HG03095 (cell line): ENCODE results near the gene FOXO1.

Source experiments
- ATAC-seq: cut with Tn5 transposase; IDR thresholded peaks from one replicate; pipeline ENCODE4 v1.9.1; 2021; ENCODE audit warnings: moderate library complexity; ENCODE audit not compliant: unreplicated experiment

Gene FOXO1

DNA sequence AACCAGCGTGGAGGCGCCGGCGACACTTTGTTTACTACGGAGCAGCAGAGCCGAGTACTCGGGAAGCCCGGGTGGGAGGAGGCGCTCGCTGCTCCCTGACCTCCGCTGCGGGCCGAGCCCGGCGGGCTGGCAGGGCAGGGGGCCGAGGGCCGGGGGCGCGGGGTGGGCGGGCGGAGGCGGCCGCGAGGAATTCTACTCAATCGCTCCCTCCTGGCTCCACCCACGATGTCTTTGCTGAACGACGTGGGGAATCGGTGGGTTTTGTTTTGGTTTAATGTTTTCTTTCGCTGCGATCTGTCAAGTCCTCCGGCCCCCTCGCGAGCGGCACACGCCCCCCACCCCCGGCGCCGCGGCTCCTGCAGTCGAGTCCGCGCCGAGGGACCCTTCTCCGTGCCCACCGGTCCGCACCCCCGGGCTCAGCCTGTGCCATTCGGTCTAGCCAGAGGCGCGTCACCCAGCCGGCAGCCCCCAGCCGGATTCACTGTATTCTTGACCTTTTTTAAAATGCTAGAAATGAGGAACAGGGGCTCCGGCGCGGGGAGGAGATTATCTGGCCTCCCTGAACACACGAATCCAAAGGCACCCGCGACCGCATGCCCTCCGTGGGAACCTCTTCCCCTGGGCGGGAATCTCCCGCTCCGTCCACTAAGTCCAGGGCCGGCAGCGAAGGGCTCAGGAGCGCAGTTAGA, 636 bp upstream of the FOXO1 start:
- ATAC-seq: no peak

DNA sequence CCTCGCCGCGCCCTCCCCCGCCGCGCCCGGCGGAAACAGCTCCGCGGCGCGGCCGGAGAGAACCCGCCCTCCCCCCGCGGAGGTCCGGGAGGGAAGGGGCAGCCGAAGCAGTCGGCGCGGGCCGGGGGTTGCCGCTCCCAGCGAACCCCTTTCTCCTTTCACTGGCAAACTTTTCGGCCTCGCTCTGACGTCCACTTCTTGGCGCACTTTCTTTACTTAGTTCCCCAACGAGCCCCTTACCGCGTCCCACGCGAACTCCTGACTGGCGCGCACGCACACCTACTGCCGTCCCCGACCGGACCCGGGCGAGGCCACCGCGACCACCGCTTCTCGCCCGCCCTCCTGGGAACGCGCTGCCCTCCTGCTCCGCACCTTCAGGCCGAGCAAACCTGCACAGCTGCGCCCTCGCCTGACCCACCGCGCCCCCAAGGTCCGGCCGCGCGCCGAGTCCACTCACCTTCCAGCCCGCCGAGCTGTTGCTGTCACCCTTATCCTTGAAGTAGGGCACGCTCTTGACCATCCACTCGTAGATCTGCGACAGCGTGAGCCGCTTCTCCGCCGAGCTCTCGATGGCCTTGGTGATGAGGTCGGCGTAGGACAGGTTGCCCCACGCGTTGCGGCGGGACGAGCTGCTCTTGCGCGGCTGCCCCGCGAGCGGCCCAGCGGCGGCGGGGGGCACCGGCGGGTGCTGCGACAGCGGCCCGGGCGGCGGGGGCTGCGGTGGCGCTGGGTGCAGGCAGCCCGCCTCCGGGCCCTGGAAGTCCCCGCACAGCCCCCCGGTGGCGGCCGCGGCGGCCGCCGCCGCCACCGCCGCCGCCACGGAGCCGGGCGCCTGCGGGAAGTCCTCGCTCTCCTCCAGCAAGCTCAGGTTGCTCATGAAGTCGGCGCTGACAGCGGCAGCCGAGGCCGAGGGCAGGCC, 1.1 kb downstream of the FOXO1 start:
- peak; percentile 7 for ATAC-seq

DNA sequence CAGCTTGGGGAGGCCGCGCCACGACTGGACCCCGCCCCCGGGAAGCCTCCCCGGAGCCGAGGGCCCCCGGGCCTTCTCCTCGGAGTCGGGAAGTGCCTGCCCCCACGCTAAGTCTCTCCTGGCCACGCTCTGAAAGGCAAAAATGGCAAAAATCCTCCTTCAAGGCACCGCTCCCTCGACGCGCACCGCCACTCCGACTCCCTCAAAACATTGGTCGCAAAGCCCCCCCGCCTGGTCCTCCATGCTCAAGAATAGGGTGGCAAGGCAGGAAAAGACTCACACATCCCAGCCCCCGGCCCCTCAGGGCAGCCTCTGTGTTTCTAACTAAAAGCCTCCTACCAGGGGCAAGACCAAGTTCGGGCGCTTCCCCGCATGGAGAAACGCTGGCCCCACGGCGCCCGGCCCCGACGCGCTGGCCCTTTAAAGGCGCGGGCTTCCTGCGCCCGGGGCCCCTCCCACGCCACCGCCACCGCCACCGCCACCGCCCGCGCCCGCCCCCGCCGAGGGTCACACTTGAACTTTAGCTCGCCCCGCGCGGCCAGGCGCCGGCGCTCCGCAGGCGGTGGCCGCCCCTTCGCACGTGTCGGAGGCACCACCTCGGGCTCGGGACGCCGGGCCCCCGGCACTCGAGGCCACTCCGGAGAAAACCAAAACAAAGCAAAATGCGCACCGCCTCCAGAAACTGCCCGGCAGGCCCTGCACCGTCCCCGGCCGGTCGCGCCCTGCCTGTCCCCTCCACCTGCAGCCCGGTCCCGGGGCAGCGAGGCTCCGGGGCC, 1.9 kb downstream of the FOXO1 start:
- peak; percentile 22 for ATAC-seq

DNA sequence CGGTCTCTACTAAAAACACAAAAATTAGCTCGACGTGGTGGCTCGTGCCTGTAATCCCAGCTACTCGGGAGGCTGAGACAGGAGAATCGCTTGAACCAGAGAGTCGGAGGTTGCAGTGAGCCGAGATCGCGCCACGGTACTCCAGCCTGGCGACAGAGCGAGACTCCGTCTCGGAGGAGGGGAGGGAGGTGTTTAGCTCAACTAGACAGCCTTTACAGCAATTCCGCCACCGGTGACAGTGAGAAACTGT, 2.4 kb downstream of the FOXO1 start:
- ATAC-seq: peak; percentile 18

DNA sequence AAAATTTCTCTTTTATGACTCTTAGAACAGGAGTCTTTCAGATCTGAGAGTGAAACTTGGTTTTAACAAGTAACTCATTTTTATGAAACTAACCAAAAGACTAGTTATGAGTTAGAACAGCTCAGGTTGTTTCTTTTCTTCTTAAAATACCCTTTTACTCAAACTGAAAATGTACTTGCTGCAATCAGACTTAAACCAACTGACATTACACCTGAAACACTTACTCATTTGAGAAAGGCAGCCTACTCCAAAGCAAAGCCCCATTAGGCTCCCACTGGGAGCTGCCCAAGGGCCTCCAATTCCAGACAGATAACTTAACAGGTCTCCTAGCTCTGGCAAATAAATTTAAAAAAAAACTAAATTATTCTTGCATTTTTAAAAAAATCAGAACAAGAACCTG, 3.6 kb downstream of the FOXO1 start:
- no peak for ATAC-seq

DNA sequence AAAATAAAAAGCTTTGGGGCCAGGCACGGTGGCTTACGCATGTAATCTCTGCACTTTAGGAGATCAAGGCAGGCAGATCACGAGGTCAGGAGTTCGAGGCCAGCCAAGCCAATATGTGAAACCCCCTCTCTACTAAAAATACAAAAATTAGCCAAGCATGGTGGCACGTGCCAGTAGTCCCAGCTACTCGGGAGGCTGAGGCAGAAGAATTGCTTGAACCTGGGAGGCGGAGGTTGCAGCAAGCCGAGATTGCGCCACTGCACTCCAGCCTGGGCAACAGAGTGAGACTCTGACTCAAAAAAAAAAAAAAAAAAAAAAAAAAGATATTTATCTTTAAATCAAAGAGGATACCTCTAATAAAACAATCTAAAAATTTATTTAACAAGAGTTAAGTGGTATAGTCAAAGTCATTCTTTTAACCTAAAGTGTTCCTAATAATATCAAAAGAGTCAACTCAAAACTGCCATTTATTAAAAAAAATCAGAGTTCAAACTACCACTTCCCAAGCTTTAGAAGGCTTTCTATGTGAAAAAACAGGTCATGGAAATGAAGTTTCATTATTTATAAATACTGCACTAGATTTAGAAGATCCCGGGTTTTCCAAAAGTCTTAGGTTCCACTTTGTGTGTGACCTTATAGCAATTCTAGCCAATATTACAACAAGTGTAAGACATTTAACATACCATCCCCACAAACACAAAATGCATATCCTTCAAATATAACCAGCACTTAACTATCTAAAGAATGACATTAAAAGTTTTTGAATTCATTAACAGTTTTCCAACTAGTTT, 4.4 kb downstream of the FOXO1 start:
- no peak for ATAC-seq

DNA sequence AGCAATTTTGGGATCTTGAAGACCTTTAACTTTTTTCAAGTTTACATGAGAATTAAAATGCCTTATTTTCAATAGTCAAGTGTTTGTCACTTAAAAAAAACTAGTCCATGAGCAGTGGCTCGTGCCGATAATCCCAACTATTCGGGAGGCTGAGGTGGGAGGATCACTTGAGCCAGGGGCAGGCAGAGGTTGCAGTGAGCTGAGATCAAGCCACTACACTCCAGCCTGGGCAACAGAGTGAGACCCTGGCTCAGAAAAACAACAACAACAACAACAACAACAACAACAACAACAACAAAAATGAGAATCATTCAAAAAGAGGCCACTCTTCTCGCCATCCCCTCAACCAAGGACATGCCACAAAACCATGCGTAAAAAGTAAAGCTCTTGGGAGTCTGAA, 5.7 kb downstream of the FOXO1 start:
- no peak for ATAC-seq

DNA sequence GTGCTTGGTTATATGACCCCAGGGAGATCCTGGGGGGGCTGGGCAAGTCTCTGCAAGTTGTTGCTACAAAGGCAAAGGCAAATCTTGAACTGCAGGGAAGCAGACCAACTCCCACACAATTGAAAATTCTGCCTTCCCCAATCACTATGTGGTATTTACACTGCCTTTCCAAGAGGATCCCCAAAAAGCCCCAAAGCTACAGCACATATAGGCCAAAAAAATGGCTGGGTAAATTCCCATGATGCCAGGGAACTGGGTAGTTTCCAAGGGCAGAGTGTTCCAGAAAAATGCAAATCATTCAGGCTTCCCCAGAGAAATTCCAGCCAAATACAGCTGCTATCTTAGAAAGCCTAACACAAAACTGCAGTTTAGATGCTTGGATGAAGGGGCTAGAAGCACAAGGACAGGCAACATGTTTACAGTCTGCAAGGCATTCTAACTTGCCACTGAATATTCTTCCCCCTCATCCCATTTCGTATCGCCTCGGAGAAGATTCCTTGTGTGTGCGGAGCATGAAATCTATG, 6.2 kb downstream of the FOXO1 start:
- no peak for ATAC-seq

DNA sequence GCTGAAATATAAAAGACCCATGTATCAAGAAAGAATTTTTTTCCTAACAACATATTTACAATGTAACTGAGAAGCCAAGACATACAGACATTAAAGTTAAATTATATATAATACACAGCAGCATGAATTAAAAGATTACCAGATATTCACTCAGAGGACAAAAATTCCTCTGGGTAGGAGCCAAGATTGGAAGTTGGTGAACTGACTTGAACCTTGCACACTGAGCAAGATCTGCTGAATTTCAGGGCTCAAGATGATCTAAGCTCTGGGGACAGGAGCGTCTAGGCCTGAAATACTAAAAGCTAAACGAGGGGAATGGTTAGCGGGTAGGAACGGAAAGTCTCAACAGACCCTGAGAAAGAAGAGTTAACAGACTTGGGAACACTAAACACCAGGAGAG, 8.5 kb downstream of the FOXO1 start:
- ATAC-seq: no peak

DNA sequence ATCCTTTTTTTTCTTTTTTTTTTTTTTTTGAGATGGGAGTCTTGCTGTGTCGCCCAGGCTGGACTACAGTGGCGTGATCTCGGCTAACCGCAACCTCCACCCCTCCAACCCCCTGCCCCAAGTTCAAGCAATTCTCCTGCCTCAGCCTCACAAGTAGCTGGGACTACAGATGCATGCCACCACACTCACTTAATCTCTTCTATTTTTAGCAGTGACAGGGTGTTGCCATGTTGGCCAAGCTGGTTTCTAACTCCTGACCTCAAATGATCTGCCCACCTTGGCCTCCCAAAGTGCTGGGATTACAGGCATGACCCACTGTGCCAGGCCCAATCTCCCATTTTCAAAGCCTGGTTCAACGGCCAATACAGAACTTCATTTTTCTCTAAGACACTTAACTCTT, 9.1 kb downstream of the FOXO1 start:
- no peak for ATAC-seq

DNA sequence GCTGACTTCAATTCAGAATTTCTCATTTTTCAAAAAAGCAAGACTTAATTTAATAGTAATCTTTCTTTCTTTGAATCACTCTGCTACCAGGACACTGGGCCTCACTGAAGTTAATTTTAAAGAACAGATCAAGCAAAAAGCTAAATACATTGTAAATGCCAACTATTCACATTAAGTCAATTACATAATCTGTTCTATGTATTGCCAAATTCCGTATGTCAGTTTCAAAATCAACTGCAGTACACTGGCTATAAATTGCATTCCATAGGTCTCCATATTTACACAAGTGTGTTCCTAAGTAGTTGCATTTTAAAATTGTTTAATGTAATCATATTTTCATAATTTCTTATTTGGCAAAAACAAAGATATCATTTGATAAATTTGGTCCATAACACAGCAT, 10.1 kb downstream of the FOXO1 start:
- no peak for ATAC-seq

DNA sequence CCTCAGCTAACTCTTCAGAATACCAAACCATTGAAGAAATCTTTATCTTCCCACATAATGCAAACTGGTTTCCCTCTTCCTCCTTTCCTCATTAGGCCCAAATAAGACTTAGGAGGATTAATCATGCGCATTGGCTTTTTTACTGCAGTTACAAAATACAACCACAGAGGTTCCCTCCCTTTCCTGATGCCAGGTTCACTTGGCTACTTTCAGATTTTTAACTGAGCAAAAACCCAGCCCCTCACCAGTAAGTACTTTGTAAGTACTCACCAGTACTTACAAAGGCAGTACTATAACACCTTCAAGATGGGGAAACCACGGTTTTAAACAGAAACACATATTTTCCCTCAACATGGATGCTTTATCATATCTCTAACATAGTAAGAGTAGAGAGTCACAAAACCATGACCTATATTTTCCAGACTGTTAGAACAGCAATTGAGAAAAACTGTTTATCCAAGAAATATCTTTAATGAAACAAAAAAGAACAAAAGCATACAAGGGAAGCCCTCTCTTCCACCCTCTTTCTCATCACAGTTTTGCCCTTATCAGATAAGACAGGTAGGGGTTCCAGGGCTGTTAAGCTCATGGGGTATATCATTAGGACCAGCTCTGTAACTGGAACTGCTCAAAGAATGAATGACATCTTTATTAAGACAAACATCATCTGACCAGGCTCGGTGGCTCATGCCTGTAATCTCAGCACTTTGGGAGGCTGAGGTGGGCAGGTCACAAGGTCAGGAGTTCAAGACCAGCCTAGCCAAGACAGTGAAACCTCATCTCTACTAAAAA, 12.7 kb downstream of the FOXO1 start:
- ATAC-seq: no peak

DNA sequence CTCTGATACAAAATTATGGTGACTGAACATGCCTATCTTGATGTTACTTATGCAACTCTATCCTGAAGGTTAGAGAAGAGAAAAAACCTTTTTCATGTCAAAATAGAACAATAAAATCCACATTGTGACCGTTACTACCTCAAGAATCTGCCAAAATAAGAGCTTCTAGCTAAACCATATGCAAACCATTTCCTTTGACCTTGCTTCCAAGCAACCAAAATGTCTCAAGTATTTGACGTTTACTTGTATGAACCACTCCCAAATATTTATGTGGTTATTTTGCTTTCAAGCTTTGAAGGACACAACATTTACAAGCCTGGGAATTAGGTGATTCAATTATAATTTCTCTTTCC, 13.9 kb downstream of the FOXO1 start:
- ATAC-seq: no peak

DNA sequence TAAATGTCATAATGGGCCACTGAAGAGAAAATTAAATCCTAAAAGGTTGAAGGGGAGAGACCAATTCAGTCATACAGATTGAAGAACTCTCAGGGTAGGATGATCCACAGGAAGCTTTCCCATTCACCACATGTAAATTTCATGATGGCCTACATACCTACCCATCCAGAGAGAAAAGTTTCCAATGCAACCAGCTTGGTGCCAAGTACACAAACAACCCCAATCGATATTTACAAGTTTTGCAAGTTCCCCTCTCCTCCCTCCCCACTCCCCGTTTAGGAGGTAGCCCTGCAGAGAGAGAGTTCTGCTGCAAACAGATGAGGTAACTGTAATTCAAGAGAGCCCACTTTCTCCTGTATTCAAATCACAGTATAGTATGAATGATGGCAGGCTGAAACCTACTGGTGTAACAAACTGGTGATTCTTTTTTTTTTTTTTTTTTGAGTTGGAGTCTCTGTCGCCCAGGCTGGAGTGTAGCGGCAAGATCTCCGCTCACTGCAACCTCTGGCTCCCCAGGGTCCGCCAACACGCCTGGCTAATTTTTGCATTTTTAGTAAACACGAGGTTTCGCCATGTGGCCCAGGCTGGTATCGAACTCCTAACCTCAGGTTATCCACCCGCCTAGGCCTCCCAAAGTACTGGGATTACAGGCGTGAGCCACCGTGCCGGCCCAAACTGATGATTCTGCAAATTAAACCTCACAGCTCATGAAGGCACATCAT, 14.4 kb downstream of the FOXO1 start:
- no peak for ATAC-seq

DNA sequence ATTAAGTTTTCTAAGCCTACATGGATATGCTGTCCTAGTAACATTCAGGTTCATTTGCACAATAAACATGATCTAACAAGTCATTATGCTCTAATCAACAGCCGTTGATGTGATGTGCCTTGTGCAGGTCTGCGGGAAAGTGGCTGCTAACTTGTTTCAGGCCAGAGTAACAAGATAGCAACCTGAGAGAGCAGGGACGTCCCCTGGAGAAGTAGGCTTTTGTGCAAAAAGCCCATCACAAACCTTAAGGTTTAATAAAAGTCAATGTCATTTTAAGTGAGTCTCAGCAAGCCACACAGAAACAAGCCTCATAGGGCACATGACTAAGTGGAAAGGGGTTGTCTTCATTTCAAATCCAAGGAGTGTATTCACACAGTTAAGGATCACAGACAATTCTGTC, 17.6 kb downstream of the FOXO1 start:
- no peak for ATAC-seq

DNA sequence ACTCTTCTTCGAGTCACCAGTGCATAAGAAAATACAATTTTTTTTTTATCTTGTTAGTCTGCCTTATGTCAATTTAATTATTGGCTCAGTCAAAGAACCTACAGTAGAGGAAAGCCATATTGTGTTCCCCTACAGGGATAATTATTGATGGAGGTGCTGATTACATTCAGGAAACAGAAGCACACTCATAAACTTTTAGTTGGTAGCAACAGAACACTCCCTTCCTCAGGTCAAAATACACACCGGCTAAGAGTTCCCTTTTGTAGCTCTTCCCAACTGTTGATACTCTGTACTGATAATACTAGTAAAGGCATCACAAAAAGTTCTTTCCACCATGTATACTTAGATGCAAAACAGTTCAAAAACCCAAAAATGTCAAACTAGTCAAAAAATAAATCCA, 18.4 kb downstream of the FOXO1 start:
- no peak for ATAC-seq

DNA sequence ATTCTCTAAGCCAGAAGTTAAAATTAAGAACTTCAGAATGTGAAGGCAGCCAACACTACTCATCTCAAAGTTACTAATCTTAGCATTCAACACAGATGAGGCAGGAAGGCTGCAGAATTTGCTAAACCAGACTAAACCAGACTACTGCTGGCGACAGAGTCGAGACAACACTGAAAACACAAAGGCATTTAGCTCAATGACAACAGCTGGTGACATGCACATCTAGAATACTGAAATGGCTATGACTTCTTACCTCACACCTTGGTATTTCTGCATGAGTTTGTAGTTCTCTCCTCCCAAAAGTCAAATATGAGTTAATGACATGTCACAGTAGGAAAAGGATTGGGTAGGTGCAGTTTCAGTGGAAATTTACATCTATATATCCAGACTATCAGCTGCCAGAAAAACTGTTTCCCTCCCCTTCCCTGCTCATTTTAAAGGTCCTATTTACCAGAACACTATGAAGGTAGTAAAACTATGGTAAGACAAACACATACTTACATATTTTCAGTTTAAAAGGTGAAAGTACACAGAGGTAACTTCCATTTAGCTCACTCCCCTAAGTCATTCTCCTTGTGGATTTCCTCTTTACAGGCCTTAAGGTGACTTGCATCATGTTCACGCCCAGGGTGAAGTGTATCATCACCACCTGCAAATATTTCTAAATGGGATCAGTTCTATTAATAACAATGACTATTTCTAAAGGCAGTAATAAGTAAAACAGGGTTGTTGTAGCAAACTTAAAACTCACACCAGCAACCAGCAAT, 21.4 kb downstream of the FOXO1 start:
- no peak for ATAC-seq

DNA sequence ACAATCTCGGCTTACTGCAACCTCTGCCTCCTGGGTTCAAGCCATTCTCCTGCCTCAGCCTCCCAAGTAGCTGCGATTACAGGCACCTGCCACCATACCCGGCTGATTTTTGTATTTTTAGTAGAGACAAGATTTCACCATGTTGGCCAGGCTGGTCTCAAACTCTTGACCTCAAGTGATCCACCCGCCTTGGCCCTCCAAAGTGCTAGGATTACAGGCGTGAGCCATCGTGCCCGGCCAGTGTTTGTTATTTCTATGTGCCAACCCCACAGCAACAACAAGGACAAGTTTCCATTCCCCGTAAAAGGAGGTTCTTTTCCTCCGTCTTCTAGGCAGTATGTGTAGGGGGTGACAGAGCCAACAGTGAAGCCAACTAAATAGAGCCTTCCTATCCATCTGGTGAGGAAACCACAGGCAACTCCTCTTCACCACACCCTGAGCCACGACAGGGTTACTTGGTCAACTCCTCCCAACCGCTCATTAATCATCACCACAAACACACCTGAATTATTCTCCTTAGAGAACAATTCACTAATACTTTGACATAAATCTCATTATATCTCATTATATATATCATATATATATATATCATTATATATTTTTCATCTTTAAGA, 25.5 kb downstream of the FOXO1 start:
- no peak for ATAC-seq
